Nephron progenitor cell (in vitro differentiated cells): ENCODE data around the gene CPEB3.
"Not testable (repeated sequence)": the region's sequence is repeated elsewhere in the genome, so short reads cannot be mapped to it uniquely, and the experiment has no call there.

ENCODE experiments used
- DNase-seq: peaks from one replicate; pipeline ENCODE4 v3.0.0; 2021
- H3K27ac Mint-ChIP-seq: 2 replicates; pipeline ENCODE4 v1.8.0; 2021; ENCODE audit warnings: mild to moderate bottlenecking, moderate library complexity, mixed read lengths
- H3K27me3 Mint-ChIP-seq: 2 replicates; pipeline ENCODE4 v1.8.0; 2021; ENCODE audit warnings: mild to moderate bottlenecking, low read depth, mixed read lengths; ENCODE audit not compliant: poor library complexity
- H3K36me3 Mint-ChIP-seq: 2 replicates; pipeline ENCODE4 v1.8.0; 2021; ENCODE audit warnings: low read depth, mixed read lengths
- H3K4me1 Mint-ChIP-seq: 2 replicates; pipeline ENCODE4 v1.8.0; 2021; ENCODE audit warnings: mixed read lengths
- H3K4me3 Mint-ChIP-seq: 2 replicates; pipeline ENCODE4 v1.8.0; 2021; ENCODE audit warnings: mild to moderate bottlenecking, moderate library complexity, mixed read lengths
- H3K9me3 Mint-ChIP-seq: 2 replicates; pipeline ENCODE4 v1.8.0; 2021; ENCODE audit warnings: mild to moderate bottlenecking, moderate library complexity, mixed read lengths
- CTCF ChIP-seq: fragments of 200-600 bp; sonication (generic); IDR thresholded peaks from 2 replicates; pipeline ENCODE4 v1.5.0; 2021; ENCODE audit warnings: antibody characterized with exemption

Gene CPEB3

GRCh38 chr10:92124020-92124419 lies 166.9 kb downstream of the CPEB3 start:
- DNase-seq = no peak
- H3K9me3 Mint-ChIP-seq = peaks cover 4% of the 10 kb centered on the region
- no peaks in the 10 kb centered on the region for H3K36me3 Mint-ChIP-seq
- no peak overlapping the region for H3K4me3 Mint-ChIP-seq
- TF ChIP-seq CTCF = no peak
- peak overlapping the region; percentile 24 for H3K27ac Mint-ChIP-seq
- H3K4me1 Mint-ChIP-seq = peaks cover 30% of the 10 kb centered on the region
- H3K27me3 Mint-ChIP-seq = no peaks in the 10 kb centered on the region

DNA sequence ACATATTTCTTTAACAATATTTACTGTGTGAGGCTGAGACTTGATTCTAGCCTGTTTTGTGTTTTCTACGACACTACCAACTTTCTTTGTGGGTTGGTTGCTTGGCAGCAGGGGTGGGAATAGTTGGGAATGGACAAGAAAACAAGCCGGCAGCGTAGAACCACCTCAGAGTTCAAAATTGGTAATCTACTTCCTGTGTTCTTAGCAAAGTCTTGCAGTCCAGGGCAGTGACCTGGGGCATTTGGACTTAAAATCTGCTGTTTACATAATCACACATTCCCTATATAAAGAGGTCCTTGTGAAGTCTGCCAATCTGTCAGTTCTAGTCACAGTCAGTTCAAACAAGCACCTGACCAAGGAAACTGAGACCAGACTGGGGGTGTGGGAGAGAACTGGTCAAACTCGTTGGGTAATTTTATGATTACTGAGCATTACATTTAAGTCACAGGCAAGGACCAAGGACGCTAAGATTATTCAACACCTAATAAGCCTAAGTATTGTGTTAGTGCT lies 167.9 kb downstream of the CPEB3 start:
- TF ChIP-seq CTCF = no peak
- Mint-ChIP-seq H3K27me3 (no peaks in the 10 kb centered on the region), H3K4me3 (no peak overlapping the region), H3K9me3 (no peaks in the 10 kb centered on the region), H3K4me1 (peaks cover 30% of the 10 kb centered on the region), H3K27ac (no peak overlapping the region), H3K36me3 (no peaks in the 10 kb centered on the region)
- DNase-seq = no peak

DNA sequence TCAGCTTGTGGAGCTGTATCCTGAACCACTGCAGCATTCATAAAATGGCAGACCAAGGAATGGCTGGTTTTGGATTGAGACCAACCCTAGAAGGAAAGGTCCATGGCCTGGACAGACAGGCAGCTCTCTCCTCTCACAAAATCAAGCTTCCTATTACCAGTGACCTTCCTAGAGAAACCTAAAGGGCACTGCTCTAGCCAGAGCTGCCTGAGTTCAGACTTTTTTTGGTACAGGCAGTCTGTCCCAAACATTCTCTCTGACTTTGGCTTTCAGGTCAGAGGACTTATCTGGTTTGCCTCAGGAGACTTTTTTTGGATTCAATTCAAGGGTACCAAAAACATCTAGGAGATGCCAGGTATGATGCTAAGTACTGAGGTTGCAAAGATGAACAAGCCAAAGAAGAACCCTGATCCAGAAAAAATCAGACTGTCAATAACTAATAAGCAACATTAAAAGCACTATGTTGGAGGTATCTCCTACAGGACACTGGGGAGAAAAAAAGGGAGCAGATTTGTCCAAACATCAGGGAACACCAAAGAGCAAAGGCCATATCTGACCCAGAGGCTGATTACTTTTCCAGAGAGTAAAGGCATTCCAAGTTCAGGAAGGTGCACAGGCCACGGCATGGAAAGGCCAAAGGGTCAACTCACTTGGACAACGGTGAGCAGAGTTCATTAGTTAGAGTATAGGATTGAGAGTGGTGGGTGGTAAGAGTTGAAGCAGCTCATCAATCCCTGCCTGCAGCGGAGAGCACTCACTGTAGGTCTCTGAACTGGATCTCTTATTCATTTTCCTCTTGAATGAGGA lies 169.0 kb downstream of the CPEB3 start:
- no peaks in the 10 kb centered on the region for H3K36me3 Mint-ChIP-seq
- DNase-seq = no peak
- peaks cover 30% of the 10 kb centered on the region for H3K4me1 Mint-ChIP-seq
- TF ChIP-seq CTCF = no peak
- no peaks in the 10 kb centered on the region for H3K27me3 Mint-ChIP-seq
- no peak overlapping the region for H3K27ac Mint-ChIP-seq
- H3K4me3 Mint-ChIP-seq = no peak overlapping the region
- H3K9me3 Mint-ChIP-seq = peaks cover 4% of the 10 kb centered on the region

GRCh38 chr10:92119340-92119739 lies 171.5 kb downstream of the CPEB3 start:
- no peak for TF ChIP-seq CTCF
- peaks cover 7% of the 10 kb centered on the region for H3K9me3 Mint-ChIP-seq
- DNase-seq = no peak
- H3K27ac Mint-ChIP-seq = no peak overlapping the region
- H3K4me1 Mint-ChIP-seq = peaks cover 29% of the 10 kb centered on the region
- H3K36me3 Mint-ChIP-seq = no peaks in the 10 kb centered on the region
- no peak overlapping the region for H3K4me3 Mint-ChIP-seq
- no peaks in the 10 kb centered on the region for H3K27me3 Mint-ChIP-seq

DNA sequence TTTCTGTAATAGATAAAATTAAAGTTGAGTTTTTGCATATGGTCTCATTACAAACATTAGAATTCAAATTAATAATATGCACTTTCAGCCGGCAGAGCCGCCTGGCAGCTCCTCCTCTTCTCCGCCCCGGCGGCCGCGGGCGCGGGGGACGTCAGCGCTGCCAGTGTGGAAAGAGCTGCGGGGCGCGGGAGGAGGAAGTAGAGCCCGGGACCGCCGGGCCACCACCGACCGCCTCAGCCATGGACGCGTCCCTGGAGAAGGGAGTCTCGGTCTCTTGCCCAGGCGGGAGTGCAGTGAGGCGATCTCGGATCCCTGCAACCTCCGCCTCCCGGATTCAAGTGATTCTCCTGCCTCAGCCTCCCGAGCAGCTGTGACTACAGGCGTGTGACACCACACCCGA lies 176.0 kb downstream of the CPEB3 start:
- H3K27ac Mint-ChIP-seq, H3K36me3 Mint-ChIP-seq, H3K27me3 Mint-ChIP-seq, H3K4me3 Mint-ChIP-seq, DNase-seq, H3K4me1 Mint-ChIP-seq, H3K9me3 Mint-ChIP-seq: not testable (repeated sequence)

DNA sequence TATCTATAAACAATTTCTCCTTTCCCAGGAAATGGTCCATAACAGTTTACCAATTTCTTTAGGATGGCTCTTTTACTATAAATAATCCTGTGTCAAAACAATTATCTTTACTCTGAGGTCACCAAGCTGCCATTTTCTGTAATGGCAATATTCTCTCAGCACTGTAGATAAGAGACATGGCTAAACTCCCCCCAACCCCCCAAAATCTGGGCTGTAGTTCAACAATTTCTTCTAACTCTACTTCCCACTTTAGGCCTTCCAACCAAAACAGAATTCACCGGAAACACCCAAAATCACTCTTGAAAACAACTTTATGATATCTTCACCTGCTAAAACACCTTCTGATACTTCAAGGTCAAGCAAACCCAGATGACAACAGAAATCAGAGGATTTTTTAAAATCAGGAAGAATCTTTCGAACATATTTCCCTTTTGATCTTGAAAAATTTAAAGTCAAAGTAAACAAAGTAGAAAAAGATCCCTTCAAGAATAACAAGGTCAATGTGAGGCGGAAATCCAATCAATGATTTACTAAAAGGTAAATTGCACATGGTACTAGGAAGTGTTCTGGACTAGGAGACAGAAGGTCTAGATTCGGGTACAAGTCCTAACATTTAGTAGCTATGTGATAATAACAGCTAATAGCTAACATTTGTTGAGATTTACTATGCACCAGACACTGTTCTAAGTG lies 176.8 kb downstream of the CPEB3 start:
- peaks cover 7% of the 10 kb centered on the region for H3K9me3 Mint-ChIP-seq
- H3K27me3 Mint-ChIP-seq = no peaks in the 10 kb centered on the region
- H3K4me1 Mint-ChIP-seq = peaks cover 6% of the 10 kb centered on the region
- H3K36me3 Mint-ChIP-seq = no peaks in the 10 kb centered on the region
- H3K4me3 Mint-ChIP-seq = no peak overlapping the region
- TF ChIP-seq CTCF = no peak
- DNase-seq = no peak
- H3K27ac Mint-ChIP-seq = no peak overlapping the region
